ENCODE data around the gene SH3TC1.
A peak's percentile ranks its signal among the peaks of the same experiment; 100 is the strongest.

SH3TC1 gene

GRCh38 chr4:8279321-8280157 lies 80.4 kb downstream of the SH3TC1 start:
- H3K4me3 ChIP-seq (ENCODE audit: low read depth, low read length): peak overlapping the region; percentile 27
- no peak; the same call in 1 of the 2 replicates for TF ChIP-seq MAX (IDR thresholded peaks at IDR 0.05; ENCODE audit: low read depth, low read length)
- peak; percentile 89 for DNase-seq (ENCODE audit: low read depth)

- no peak for DNase-seq (ENCODE audit: low read depth)
- TF ChIP-seq POLR2A (IDR thresholded peaks at IDR 0.05; ENCODE audit: extremely low read depth, insufficient read length): no peak
- TF ChIP-seq MAX (IDR thresholded peaks at IDR 0.05; ENCODE audit: low read depth, low read length): no peak
- TF ChIP-seq CTCF (IDR thresholded peaks at IDR 0.05; ENCODE audit: low read depth, low read length): no peak
- TF ChIP-seq MYC (IDR thresholded peaks at IDR 0.05; ENCODE audit: low read depth, low read length): no peak
- H3K4me3 ChIP-seq (ENCODE audit: low read depth, low read length): no peak overlapping the region
Observed at GRCh38 chr4:8280158-8280875, 81.2 kb downstream of the SH3TC1 start.

- H3K4me3 ChIP-seq (ENCODE audit: low read depth, low read length): no peak overlapping the region
- TF ChIP-seq CTCF (IDR thresholded peaks at IDR 0.05; ENCODE audit: low read depth, low read length): no peak
- TF ChIP-seq MYC (IDR thresholded peaks at IDR 0.05; ENCODE audit: low read depth, low read length): no peak
- TF ChIP-seq MAX (IDR thresholded peaks at IDR 0.05; ENCODE audit: low read depth, low read length): no peak
- no peak for TF ChIP-seq POLR2A (IDR thresholded peaks at IDR 0.05; ENCODE audit: extremely low read depth, insufficient read length)
- no peak for DNase-seq (ENCODE audit: low read depth)
Observed at GRCh38 chr4:8280876-8281440, 81.9 kb downstream of the SH3TC1 start.

- no peak for DNase-seq (ENCODE audit: low read depth)
- H3K4me3 ChIP-seq (ENCODE audit: low read depth, low read length): no peak overlapping the region
- TF ChIP-seq MYC (IDR thresholded peaks at IDR 0.05; ENCODE audit: low read depth, low read length): no peak
- TF ChIP-seq POLR2A (IDR thresholded peaks at IDR 0.05; ENCODE audit: extremely low read depth, insufficient read length): no peak
- no peak for TF ChIP-seq CTCF (IDR thresholded peaks at IDR 0.05; ENCODE audit: low read depth, low read length)
- no peak for TF ChIP-seq MAX (IDR thresholded peaks at IDR 0.05; ENCODE audit: low read depth, low read length)
Observed at GRCh38 chr4:8281519-8282133, 82.5 kb downstream of the SH3TC1 start.

- DNase-seq (ENCODE audit: low read depth): no peak
- H3K4me3 ChIP-seq (ENCODE audit: low read depth, low read length): no peak overlapping the region
- TF ChIP-seq CTCF (IDR thresholded peaks at IDR 0.05; ENCODE audit: low read depth, low read length) (no peak), POLR2A (IDR thresholded peaks at IDR 0.05; ENCODE audit: extremely low read depth, insufficient read length) (no peak), MAX (IDR thresholded peaks at IDR 0.05; ENCODE audit: low read depth, low read length) (no peak), MYC (IDR thresholded peaks at IDR 0.05; ENCODE audit: low read depth, low read length) (no peak)
Observed at GRCh38 chr4:8282134-8282641, 83.1 kb downstream of the SH3TC1 start.
